HepG2 (cell line): ENCODE measurements around the gene ICAM5. TPM values are rescaled to one million over a fixed set of nuclear protein-coding genes. Genes with fewer than 3 reads are reported as not detected.

ENCODE experiments used
- DR1 ChIP-seq: sonication (generic); formaldehyde crosslinking; IDR thresholded peaks from 2 replicates; pipeline ENCODE4 v1.8.0; 2021; ENCODE audit warnings: mild to moderate bottlenecking, missing genetic modification reagents, inconsistent platforms
- GATAD1 ChIP-seq: IDR thresholded peaks from 2 replicates; pipeline ENCODE4 v1.6.1; 2016; ENCODE audit warnings: missing genetic modification reagents, missing compliant biosample characterization
- JDP2 ChIP-seq: sonication (generic); formaldehyde crosslinking; IDR thresholded peaks from 2 replicates; pipeline ENCODE4 v1.8.1; 2022; ENCODE audit warnings: missing genetic modification reagents, borderline replicate concordance
- NKX3-1 ChIP-seq: sonication (generic); formaldehyde crosslinking; IDR thresholded peaks from 2 replicates; pipeline ENCODE4 v1.5.0; 2020; ENCODE audit warnings: missing genetic modification reagents
- SETDB1 ChIP-seq: sonication (generic); formaldehyde crosslinking; IDR thresholded peaks from 2 replicates; pipeline ENCODE4 v1.5.1; 2020; ENCODE audit warnings: missing genetic modification reagents, mild to moderate bottlenecking, borderline replicate concordance
- SMC3 ChIP-seq: IDR thresholded peaks from 2 replicates; pipeline ENCODE4 v1.6.1; 2011; ENCODE audit warnings: low read length, improper control_type of control experiment
- SP1 ChIP-seq, 2 experiments: fragments of 450-650 bp in 1 of 2; sonication (generic) in 1 of 2; formaldehyde crosslinking in 1 of 2; IDR thresholded peaks; 2 replicates each; pipeline versions ENCODE4 v1.4.0 to v1.6.1; 2016 to 2020; ENCODE audit warnings: missing genetic modification reagents in 1 of 2
- SRF ChIP-seq: IDR thresholded peaks from 2 replicates; pipeline ENCODE4 v1.6.1; 2011; ENCODE audit warnings: mild to moderate bottlenecking, low read depth, low read length, moderate library complexity
- ZEB1 ChIP-seq: IDR thresholded peaks from 2 replicates; pipeline ENCODE4 v1.6.1; 2012; ENCODE audit warnings: mild to moderate bottlenecking, low read depth, inconsistent platforms; ENCODE audit not compliant: insufficient replicate concordance
- ZFAT ChIP-seq: sonication (generic); formaldehyde crosslinking; conservative IDR thresholded peaks from 2 replicates; pipeline ENCODE4 v1.8.1; 2023; ENCODE audit warnings: missing genetic modification reagents, inconsistent platforms
- ZNF101 ChIP-seq: sonication (generic); formaldehyde crosslinking; IDR thresholded peaks from 2 replicates; pipeline ENCODE4 v1.4.0; 2020; ENCODE audit warnings: mild to moderate bottlenecking, low read depth, missing genetic modification reagents, borderline replicate concordance
- ZNF256 ChIP-seq: sonication (generic); formaldehyde crosslinking; conservative IDR thresholded peaks from 2 replicates; pipeline ENCODE4 v1.4.0; 2020; ENCODE audit warnings: missing genetic modification reagents
- ZNF749 ChIP-seq: sonication (generic); formaldehyde crosslinking; IDR thresholded peaks from 2 replicates; pipeline ENCODE4 v1.8.0; 2022; ENCODE audit warnings: mild to moderate bottlenecking, missing genetic modification reagents, moderate library complexity, borderline replicate concordance
- polyA plus RNA-seq, 8 experiments: library from polyadenylated mRNA; depleted of rRNA in 3 of 8; stranded (reverse) in 7 of 8; unstranded in 1 of 8; fragments of >200 nt; fragmentation: Illumina TruSeq in 4 of 8; extraction: Trizol in 4 of 8; gene quantifications; 2 replicates each; pipeline versions ENCODE4 v1.2.1 to v1.2.3, GENCODE V29; 2011 to 2016; ENCODE audit warnings: low read depth in 4 of 8, missing spikeins in 1 of 8, mixed read lengths in 1 of 8; ENCODE audit not compliant: insufficient read depth in 1 of 8
- total RNA-seq, 5 experiments: library from RNA; depleted of rRNA; stranded (reverse); fragments of >200 nt; fragmentation: Illumina TruSeq; extraction: Trizol; gene quantifications; 2 replicates each; pipeline ENCODE4 v1.2.3, GENCODE V29; 2016; ENCODE audit warnings: low read depth in 1 of 5
- TF ChIP-seq, protein P1 (sequence below), 2 experiments: fragments of 450-650 bp in 1 of 2; sonication (generic) in 1 of 2; formaldehyde crosslinking in 1 of 2; IDR thresholded peaks; 2 replicates each; pipeline versions ENCODE4 v1.6.1 to v1.8.0; 2016 to 2022; ENCODE audit warnings: antibody characterized with exemption in 1 of 2, mild to moderate bottlenecking in 1 of 2, missing genetic modification reagents in 1 of 2
- TF ChIP-seq, protein P2 (sequence below): sonication (generic); formaldehyde crosslinking; IDR thresholded peaks from 2 replicates; pipeline ENCODE4 v1.5.1; 2020; ENCODE audit warnings: mild to moderate bottlenecking, moderate library complexity, missing genetic modification reagents
- TF ChIP-seq, protein P3 (sequence below): sonication (generic); formaldehyde crosslinking; IDR thresholded peaks from 2 replicates; pipeline ENCODE4 v1.5.1; 2020; ENCODE audit warnings: mild to moderate bottlenecking, missing genetic modification reagents, borderline replicate concordance

Gene ICAM5
- total and polyA plus RNA-seq, 2 of the 13 experiments (the other 11 are each of a cell fraction or from before 2014, with no cell fraction given): 0.46 to 1.6 TPM

DNA sequence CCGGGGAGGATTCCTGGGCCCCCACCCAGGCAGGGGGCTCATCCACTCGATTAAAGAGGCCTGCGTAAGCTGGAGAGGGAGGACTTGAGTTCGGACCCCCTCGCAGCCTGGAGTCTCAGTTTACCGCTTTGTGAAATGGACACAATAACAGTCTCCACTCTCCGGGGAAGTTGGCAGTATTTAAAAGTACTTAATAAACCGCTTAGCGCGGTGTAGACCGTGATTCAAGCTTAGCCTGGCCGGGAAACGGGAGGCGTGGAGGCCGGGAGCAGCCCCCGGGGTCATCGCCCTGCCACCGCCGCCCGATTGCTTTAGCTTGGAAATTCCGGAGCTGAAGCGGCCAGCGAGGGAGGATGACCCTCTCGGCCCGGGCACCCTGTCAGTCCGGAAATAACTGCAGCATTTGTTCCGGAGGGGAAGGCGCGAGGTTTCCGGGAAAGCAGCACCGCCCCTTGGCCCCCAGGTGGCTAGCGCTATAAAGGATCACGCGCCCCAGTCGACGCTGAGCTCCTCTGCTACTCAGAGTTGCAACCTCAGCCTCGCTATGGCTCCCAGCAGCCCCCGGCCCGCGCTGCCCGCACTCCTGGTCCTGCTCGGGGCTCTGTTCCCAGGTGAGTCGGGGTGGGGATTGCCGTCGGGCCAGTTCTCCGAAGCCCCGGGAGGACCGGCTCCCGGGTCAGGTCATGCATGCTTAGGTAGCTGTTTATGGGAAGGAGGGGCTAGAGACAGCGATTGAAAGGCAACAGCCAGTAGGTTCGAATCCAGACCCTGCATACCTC lies 18.9 kb upstream of the ICAM5 start, which contains the start of gene ICAM1 (continued):
- TF ChIP-seq, protein P1, sequence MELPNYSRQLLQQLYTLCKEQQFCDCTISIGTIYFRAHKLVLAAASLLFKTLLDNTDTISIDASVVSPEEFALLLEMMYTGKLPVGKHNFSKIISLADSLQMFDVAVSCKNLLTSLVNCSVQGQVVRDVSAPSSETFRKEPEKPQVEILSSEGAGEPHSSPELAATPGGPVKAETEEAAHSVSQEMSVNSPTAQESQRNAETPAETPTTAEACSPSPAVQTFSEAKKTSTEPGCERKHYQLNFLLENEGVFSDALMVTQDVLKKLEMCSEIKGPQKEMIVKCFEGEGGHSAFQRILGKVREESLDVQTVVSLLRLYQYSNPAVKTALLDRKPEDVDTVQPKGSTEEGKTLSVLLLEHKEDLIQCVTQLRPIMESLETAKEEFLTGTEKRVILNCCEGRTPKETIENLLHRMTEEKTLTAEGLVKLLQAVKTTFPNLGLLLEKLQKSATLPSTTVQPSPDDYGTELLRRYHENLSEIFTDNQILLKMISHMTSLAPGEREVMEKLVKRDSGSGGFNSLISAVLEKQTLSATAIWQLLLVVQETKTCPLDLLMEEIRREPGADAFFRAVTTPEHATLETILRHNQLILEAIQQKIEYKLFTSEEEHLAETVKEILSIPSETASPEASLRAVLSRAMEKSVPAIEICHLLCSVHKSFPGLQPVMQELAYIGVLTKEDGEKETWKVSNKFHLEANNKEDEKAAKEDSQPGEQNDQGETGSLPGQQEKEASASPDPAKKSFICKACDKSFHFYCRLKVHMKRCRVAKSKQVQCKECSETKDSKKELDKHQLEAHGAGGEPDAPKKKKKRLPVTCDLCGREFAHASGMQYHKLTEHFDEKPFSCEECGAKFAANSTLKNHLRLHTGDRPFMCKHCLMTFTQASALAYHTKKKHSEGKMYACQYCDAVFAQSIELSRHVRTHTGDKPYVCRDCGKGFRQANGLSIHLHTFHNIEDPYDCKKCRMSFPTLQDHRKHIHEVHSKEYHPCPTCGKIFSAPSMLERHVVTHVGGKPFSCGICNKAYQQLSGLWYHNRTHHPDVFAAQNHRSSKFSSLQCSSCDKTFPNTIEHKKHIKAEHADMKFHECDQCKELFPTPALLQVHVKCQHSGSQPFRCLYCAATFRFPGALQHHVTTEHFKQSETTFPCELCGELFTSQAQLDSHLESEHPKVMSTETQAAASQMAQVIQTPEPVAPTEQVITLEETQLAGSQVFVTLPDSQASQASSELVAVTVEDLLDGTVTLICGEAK (IDR thresholded peaks at IDR 0.05): no peak
- TF ChIP-seq, protein P1 (CRISPR knock-in tag; IDR thresholded peaks at IDR 0.05): peak; percentile 92
- TF ChIP-seq SRF: no peak
- TF ChIP-seq, protein P2, sequence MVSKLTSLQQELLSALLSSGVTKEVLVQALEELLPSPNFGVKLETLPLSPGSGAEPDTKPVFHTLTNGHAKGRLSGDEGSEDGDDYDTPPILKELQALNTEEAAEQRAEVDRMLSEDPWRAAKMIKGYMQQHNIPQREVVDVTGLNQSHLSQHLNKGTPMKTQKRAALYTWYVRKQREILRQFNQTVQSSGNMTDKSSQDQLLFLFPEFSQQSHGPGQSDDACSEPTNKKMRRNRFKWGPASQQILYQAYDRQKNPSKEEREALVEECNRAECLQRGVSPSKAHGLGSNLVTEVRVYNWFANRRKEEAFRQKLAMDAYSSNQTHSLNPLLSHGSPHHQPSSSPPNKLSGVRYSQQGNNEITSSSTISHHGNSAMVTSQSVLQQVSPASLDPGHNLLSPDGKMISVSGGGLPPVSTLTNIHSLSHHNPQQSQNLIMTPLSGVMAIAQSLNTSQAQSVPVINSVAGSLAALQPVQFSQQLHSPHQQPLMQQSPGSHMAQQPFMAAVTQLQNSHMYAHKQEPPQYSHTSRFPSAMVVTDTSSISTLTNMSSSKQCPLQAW (CRISPR knock-in tag): peak; percentile 79
- no peak for TF ChIP-seq SP1 (IDR thresholded peaks at IDR 0.05)
- peak; percentile 65 for TF ChIP-seq SP1 (CRISPR knock-in tag; IDR thresholded peaks at IDR 0.05)
- TF ChIP-seq ZEB1: no peak
- no peak for TF ChIP-seq ZFAT
- TF ChIP-seq SETDB1 (CRISPR knock-in tag): no peak
- TF ChIP-seq ZNF256 (CRISPR knock-in tag): no peak
- no peak for TF ChIP-seq ZNF101 (CRISPR knock-in tag)
- TF ChIP-seq ZNF749 (CRISPR knock-in tag): peak; percentile 60; the same call in 1 of the 2 replicates
- TF ChIP-seq DR1 (CRISPR knock-in tag): peak; percentile 92
- no peak; the same call in 1 of the 2 replicates for TF ChIP-seq JDP2 (CRISPR knock-in tag)
- 0 out of 2 replicates have a peak, but pooled peaks have one; percentile 55 for TF ChIP-seq NKX3-1
- TF ChIP-seq GATAD1: peak; percentile 80
- TF ChIP-seq, protein P3, sequence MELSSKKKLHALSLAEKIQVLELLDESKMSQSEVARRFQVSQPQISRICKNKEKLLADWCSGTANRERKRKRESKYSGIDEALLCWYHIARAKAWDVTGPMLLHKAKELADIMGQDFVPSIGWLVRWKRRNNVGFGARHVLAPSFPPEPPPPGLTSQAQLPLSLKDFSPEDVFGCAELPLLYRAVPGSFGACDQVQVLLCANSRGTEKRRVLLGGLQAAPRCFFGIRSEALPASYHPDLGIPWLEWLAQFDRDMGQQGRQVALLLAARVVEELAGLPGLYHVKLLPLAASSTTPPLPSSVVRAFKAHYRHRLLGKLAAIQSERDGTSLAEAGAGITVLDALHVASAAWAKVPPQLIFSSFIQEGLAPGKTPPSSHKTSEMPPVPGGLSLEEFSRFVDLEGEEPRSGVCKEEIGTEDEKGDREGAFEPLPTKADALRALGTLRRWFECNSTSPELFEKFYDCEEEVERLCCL (CRISPR knock-in tag): peak; percentile 70; the same call in 1 of the 2 replicates
- no peak for TF ChIP-seq SMC3
